GM18907 (cell line): Measurements from ENCODE around the gene SLC6A11.

ENCODE experiments used
- ATAC-seq: cut with Tn5 transposase; IDR thresholded peaks from one replicate; pipeline ENCODE4 v1.9.1; 2021; ENCODE audit warnings: mild to moderate bottlenecking, moderate library complexity; ENCODE audit not compliant: unreplicated experiment

Gene SLC6A11

GRCh38 chr3:10788451-10788850, 27.6 kb upstream of the SLC6A11 start:
- ATAC-seq = no peak

GRCh38 chr3:10790713-10791112, 25.3 kb upstream of the SLC6A11 start:
- ATAC-seq = no peak

GRCh38 chr3:10792208-10792607, 23.8 kb upstream of the SLC6A11 start:
- no peak for ATAC-seq

GRCh38 chr3:10798600-10799367, 17.2 kb upstream of the SLC6A11 start:
- ATAC-seq = no peak

GRCh38 chr3:10804183-10804648, 11.8 kb upstream of the SLC6A11 start:
- no peak for ATAC-seq

- ATAC-seq = no peak
Observed at GRCh38 chr3:10806006-10806405, 10.0 kb upstream of the SLC6A11 start.

- no peak for ATAC-seq
Observed at GRCh38 chr3:10808130-10808735, 7.8 kb upstream of the SLC6A11 start.

GRCh38 chr3:10808974-10809373, 7.1 kb upstream of the SLC6A11 start:
- no peak for ATAC-seq

- no peak for ATAC-seq
Observed at GRCh38 chr3:10810376-10810775, 5.7 kb upstream of the SLC6A11 start.

GRCh38 chr3:10813425-10813824, 2.6 kb upstream of the SLC6A11 start:
- ATAC-seq = no peak

GRCh38 chr3:10814623-10815022, 1.4 kb upstream of the SLC6A11 start:
- no peak for ATAC-seq

GRCh38 chr3:10815487-10815886, 541 bp upstream of the SLC6A11 start:
- ATAC-seq = no peak

GRCh38 chr3:10816863-10817253, 830 bp downstream of the SLC6A11 start:
- no peak for ATAC-seq

- no peak for ATAC-seq
Observed at GRCh38 chr3:10817506-10817905, 1.5 kb downstream of the SLC6A11 start.

GRCh38 chr3:10822055-10822454, 6.0 kb downstream of the SLC6A11 start:
- no peak for ATAC-seq

- no peak for ATAC-seq
Observed at GRCh38 chr3:10822708-10823515, 6.9 kb downstream of the SLC6A11 start.

- ATAC-seq = no peak
Observed at GRCh38 chr3:10823516-10823818, 7.4 kb downstream of the SLC6A11 start.

- no peak for ATAC-seq
Observed at GRCh38 chr3:10824468-10824867, 8.4 kb downstream of the SLC6A11 start.

GRCh38 chr3:10833855-10834414, 17.9 kb downstream of the SLC6A11 start:
- ATAC-seq = no peak

- no peak for ATAC-seq
Observed at GRCh38 chr3:10834951-10835350, 18.9 kb downstream of the SLC6A11 start.

- no peak for ATAC-seq
Observed at GRCh38 chr3:10835406-10835805, 19.4 kb downstream of the SLC6A11 start.

GRCh38 chr3:10836676-10837075, 20.6 kb downstream of the SLC6A11 start:
- ATAC-seq = no peak
